ENCODE measurements around the gene ZNF566.

The ZNF566 gene

DNA sequence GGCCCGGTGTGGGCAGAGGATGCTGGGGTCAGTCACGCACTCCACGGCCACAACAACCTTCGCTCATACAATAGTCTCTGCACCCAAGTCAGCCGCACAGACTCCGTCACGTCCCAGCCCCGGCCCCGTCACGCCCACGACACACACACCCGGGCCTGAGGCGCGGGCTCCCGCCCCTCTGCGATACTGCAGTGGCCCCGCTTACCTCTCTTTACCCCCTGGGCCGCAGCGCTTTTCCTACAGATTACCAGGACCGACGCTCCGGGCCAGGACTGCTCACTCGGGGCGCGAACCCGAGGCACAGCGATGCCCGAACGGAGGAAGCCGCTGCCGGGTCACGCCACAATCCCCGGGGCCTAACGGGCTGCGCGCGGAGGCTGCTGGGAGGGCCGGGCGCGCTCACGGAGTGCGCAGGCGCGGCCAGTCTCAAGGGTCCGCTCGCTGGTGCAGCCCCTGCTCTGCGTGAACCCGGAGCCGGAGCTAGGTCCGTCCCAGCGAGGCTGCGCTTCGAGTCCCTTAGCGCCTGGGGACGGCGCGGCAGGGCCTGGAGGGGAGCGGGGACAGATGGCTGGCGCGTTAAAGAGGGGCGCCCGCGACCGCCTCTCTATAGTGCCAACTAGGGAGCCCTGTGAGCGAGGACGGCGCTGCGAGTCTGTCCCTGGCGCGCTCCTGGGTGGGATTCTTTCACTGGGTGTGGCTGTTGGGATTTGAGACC is 70.9 kb downstream of the ZNF566 start, which contains the start of gene ZFP82:
TSS of gene ZFP82 (minus strand) at position 358 of the 715 bp plus-strand sequence. CDS start 8,855 bp downstream, outside the sequence.
- DNase-seq (ENCODE audit: low read depth) = peak; percentile 79
- TF ChIP-seq, protein P1, sequence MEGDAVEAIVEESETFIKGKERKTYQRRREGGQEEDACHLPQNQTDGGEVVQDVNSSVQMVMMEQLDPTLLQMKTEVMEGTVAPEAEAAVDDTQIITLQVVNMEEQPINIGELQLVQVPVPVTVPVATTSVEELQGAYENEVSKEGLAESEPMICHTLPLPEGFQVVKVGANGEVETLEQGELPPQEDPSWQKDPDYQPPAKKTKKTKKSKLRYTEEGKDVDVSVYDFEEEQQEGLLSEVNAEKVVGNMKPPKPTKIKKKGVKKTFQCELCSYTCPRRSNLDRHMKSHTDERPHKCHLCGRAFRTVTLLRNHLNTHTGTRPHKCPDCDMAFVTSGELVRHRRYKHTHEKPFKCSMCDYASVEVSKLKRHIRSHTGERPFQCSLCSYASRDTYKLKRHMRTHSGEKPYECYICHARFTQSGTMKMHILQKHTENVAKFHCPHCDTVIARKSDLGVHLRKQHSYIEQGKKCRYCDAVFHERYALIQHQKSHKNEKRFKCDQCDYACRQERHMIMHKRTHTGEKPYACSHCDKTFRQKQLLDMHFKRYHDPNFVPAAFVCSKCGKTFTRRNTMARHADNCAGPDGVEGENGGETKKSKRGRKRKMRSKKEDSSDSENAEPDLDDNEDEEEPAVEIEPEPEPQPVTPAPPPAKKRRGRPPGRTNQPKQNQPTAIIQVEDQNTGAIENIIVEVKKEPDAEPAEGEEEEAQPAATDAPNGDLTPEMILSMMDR (conservative IDR thresholded peaks at IDR 0.05; ENCODE audit: low read length) = no peak
- H3K4me3 ChIP-seq (ENCODE audit: low read length) = peak within 1 kb of the TSS; percentile 79

DNA sequence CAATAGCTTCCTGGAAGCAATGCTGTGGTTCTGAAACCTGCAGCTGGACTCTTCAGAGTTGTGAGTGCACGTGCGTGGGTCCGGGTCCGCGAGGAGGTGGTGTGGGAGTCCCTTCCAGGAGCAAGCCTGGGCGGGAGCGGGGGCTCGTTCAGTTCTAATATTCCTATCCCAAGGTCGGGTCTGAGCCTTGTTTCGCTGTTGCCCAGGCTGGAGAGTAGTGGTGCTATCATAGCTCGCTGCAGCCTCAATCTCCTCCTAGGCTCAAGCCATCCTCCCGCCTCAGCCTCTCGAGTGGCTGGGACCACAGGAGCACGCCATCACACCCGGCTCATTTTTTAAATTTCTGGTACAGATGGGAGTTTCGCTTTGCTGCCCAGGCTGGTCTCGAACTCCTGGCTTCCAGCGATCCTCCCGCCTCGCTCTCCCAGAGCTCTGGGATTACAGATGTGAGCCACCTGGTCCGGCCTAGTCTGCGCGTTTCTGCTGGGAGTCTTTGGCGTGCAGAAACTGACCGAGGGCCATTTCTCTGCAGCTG is 71.5 kb downstream of the ZNF566 start:
- no peak for DNase-seq (ENCODE audit: low read depth)
- TF ChIP-seq, protein P1 (conservative IDR thresholded peaks at IDR 0.05; ENCODE audit: low read length) = no peak
- H3K4me3 ChIP-seq (ENCODE audit: low read length) = peak overlapping the region; percentile 79

DNA sequence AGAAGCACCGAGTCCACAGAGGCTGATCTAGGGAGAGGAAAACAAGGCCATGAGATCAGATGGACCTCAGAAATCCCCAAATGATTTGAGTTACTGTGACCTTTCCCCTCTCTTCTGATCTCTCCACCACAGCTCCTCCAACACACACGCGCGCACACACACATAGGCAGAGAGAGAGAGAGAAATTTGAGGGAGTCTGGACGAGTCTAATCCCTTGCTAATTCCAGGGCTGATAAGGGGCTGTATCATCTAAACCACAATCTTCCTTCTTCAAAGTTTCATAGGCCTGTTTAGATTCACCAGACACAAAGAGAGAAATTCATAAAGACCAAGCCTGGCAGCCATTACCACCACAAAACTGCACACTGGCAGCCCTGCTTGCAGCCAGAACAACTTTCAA is 79.5 kb downstream of the ZNF566 start:
- no peak overlapping the region for H3K4me3 ChIP-seq (ENCODE audit: low read length)
- no peak for DNase-seq (ENCODE audit: low read depth)
- TF ChIP-seq, protein P1 (conservative IDR thresholded peaks at IDR 0.05; ENCODE audit: low read length) = no peak

DNA sequence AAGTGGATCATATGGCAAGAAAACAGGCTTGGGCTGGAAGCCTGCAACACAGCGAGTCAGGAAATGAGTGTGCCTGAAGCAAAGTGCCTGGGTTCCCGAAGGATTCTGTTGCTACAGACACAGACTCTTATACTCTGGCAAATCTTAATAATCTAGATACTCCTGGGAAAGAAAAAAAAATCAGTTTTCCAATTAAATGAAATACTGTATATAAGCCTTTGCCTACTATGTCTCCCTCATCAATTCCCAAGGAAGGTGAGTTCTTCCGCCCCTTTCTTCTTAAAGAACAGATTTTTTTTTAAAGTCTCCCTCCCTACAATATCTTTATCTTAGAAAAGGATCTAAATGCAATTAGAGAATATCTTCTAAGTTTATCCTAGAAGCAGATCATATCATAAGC is 81.3 kb downstream of the ZNF566 start:
- no peak overlapping the region for H3K4me3 ChIP-seq (ENCODE audit: low read length)
- TF ChIP-seq, protein P1 (conservative IDR thresholded peaks at IDR 0.05; ENCODE audit: low read length) = no peak

DNA sequence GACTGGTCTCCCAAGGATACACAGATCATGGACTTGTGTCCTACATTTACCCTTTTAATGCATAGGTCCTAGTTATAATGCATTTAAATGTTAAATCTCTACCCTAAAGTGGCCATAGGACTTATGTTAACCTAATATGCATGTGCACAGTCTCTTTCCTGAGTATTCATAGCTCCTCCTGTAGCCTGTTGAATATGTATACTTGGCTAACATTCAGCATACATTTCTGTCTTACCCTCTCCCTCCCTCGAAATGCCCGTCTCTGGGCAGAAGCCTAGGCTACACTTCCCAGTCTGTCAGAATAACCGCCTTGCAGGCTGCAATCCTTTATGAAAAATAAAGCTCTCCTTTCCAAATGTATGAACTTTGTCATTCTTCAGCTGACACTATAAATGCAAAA is 84.9 kb downstream of the ZNF566 start:
- TF ChIP-seq, protein P1 (conservative IDR thresholded peaks at IDR 0.05; ENCODE audit: low read length) = no peak
- no peak overlapping the region for H3K4me3 ChIP-seq (ENCODE audit: low read length)
- DNase-seq (ENCODE audit: low read depth) = no peak

More for the DNA sequence above, 81.3 kb downstream of the ZNF566 start:
- no peak for DNase-seq (ENCODE audit: low read depth)

DNA sequence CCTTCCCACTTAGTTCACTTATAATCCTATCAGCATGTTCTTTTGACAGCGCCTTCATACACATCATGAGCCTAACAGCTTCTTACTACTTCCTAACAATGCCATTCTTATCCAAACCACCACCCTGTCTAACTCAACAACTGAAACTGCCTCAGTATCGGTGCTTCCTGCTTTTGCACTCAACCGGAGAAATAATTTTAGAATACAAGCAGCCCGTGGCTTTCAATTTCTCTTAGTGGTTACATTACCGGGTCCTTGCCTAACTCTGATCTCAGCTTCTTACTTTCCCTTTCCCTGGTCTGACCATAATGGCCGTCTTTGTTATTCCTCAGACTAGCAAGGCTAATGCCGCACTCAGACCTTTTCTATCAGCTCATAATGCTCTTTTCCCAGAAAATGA is 87.9 kb downstream of the ZNF566 start:
- DNase-seq (ENCODE audit: low read depth) = no peak
- H3K4me3 ChIP-seq (ENCODE audit: low read length) = no peak overlapping the region
- TF ChIP-seq, protein P1 (conservative IDR thresholded peaks at IDR 0.05; ENCODE audit: low read length) = no peak

DNA sequence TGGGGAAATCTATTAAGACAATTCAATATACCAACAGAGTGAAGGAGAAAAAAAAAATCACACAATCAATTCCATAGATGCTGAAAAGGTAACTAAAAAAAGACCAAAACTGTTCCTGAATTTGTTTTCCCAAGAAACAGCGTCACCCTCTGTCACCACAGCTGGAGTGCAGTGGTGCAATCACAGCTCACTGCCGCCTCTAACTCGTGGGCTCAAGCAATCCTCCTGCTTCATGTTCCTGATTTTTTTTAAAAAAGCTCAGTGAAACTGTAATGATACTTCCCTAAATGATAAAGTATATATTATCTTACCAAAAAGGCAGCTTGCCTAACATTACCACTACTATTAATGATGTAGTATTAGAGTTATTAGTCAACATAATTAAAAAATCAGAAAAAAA is 90.8 kb downstream of the ZNF566 start:
- H3K4me3 ChIP-seq (ENCODE audit: low read length) = no peak overlapping the region
- TF ChIP-seq, protein P1 (conservative IDR thresholded peaks at IDR 0.05; ENCODE audit: low read length) = no peak
- DNase-seq (ENCODE audit: low read depth) = no peak

All from AG10803 (cell line).